ENCODE results near the gene INPP4A.

Gene INPP4A

DNA sequence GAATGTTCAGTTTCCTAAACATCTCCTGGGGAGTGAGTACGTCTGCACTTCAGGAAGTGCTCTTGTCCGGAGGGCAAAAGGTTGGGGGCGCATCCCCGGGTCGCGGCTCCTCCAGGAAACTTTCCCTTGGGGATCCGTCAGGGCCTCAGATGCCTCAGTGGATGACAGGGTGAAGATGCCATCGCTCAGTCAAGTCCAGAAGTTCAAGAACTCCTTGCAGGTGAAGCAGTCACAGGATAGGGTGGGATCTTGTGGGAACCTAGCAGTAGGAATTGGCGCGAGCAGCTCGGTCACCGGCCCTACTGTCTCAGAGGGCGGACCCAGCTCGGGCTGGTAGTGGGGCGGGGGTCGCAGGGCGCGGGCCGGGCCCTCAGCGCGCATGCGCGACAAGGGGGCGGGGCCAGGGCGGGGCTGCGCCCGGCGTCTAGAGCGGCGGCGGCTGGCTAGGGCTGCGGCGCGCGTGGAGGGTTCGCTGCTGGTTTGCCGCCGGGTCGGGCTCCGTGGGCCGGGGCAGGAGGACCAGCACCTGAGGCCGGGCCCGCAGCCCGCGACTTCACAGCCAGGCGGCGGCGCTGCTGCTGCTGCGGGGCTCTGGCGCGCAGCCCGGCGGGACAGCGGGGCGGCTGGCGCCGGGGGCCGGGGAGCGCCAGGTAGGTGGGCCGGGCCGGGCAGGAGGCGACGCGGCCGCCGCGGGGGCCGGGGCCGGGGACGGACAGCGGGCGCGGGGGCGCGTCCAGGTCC is at the start of gene INPP4A:
INPP4A (plus strand) TSS at position 423 of the 741 bp plus-strand sequence. CDS start 75,191 bp downstream, outside the sequence.
- TF ChIP-seq, protein P1, sequence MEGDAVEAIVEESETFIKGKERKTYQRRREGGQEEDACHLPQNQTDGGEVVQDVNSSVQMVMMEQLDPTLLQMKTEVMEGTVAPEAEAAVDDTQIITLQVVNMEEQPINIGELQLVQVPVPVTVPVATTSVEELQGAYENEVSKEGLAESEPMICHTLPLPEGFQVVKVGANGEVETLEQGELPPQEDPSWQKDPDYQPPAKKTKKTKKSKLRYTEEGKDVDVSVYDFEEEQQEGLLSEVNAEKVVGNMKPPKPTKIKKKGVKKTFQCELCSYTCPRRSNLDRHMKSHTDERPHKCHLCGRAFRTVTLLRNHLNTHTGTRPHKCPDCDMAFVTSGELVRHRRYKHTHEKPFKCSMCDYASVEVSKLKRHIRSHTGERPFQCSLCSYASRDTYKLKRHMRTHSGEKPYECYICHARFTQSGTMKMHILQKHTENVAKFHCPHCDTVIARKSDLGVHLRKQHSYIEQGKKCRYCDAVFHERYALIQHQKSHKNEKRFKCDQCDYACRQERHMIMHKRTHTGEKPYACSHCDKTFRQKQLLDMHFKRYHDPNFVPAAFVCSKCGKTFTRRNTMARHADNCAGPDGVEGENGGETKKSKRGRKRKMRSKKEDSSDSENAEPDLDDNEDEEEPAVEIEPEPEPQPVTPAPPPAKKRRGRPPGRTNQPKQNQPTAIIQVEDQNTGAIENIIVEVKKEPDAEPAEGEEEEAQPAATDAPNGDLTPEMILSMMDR (IDR thresholded peaks at IDR 0.05; ENCODE audit: low read depth, low read length), result no peak; the same call in 1 of the 2 replicates
- DNase-seq (ENCODE audit: extremely low read depth, low read depth), result no peak

- TF ChIP-seq, protein P1 (IDR thresholded peaks at IDR 0.05; ENCODE audit: low read depth, low read length), result no peak
- DNase-seq (ENCODE audit: extremely low read depth, low read depth), result no peak
These were observed 48.7 kb upstream of the INPP4A start for GRCh38 chr2:98395977-98396376.

DNA sequence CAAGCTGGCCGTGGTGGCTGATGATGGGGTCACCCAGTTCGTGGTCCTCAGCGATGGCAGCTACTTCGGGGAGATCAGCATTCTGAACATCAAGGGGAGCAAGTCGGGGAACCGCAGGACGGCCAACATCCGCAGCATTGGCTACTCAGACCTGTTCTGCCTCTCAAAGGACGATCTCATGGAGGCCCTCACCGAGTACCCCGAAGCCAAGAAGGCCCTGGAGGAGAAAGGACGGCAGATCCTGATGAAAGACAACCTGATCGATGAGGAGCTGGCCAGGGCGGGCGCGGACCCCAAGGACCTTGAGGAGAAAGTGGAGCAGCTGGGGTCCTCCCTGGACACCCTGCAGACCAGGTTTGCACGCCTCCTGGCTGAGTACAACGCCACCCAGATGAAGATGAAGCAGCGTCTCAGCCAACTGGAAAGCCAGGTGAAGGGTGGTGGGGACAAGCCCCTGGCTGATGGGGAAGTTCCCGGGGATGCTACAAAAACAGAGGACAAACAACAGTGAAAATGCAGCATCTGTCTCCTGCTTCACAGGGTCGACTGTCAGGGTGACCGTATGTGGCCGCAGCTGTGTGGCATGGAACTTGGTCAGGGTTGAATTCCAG is 47.8 kb upstream of the INPP4A start:
- DNase-seq (ENCODE audit: extremely low read depth, low read depth), result no peak
- TF ChIP-seq, protein P1 (IDR thresholded peaks at IDR 0.05; ENCODE audit: low read depth, low read length), result no peak

- TF ChIP-seq, protein P1 (IDR thresholded peaks at IDR 0.05; ENCODE audit: low read depth, low read length), result no peak
- no peak for DNase-seq (ENCODE audit: extremely low read depth, low read depth)
These were observed 45.5 kb upstream of the INPP4A start for GRCh38 chr2:98399140-98399539.

GRCh38 chr2:98403878-98404277 is 40.8 kb upstream of the INPP4A start:
- DNase-seq (ENCODE audit: extremely low read depth, low read depth), result no peak
- TF ChIP-seq, protein P1 (IDR thresholded peaks at IDR 0.05; ENCODE audit: low read depth, low read length), result no peak

DNA sequence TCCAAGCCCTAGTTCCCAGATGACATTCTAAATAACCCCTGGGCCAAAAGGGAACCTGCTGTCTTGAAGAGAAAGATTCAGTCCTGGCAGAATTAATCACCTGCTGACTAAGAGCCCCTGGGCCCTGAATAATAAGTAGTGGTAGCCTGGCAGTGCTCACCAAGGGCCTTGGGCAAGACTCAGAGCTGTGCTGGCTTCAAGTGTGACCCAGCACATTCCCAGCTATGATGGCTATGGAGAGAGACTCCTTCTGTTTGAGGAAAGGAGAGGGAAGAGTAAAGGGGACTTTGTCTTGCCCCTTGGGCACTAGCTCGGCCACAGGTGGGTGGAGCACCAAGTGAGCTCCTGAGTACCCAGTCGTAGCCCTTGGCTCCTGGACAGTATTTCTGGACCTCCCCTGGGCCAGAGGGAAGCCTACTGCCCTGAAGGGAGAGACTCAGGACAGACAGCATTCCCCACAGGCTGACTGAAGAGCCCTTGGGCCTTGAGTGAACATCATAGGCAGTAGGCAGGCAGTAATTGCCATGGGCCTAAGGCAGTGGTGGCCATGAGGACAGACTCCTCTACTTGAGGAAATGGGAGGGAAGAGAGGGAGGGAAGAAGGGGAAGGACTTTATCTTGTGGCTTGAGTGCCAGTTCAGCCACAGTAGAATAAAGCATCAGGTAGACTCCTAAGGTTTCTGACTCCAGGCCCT is 40.0 kb upstream of the INPP4A start:
- TF ChIP-seq, protein P1 (IDR thresholded peaks at IDR 0.05; ENCODE audit: low read depth, low read length), result no peak
- no peak for DNase-seq (ENCODE audit: extremely low read depth, low read depth)

GRCh38 chr2:98405301-98405700 is 39.4 kb upstream of the INPP4A start:
- TF ChIP-seq, protein P1 (IDR thresholded peaks at IDR 0.05; ENCODE audit: low read depth, low read length), result no peak
- DNase-seq (ENCODE audit: extremely low read depth, low read depth), result no peak

Measured in AG09319 (cell line).